Measurements from ENCODE around the gene GLRX.

Gene GLRX

DNA sequence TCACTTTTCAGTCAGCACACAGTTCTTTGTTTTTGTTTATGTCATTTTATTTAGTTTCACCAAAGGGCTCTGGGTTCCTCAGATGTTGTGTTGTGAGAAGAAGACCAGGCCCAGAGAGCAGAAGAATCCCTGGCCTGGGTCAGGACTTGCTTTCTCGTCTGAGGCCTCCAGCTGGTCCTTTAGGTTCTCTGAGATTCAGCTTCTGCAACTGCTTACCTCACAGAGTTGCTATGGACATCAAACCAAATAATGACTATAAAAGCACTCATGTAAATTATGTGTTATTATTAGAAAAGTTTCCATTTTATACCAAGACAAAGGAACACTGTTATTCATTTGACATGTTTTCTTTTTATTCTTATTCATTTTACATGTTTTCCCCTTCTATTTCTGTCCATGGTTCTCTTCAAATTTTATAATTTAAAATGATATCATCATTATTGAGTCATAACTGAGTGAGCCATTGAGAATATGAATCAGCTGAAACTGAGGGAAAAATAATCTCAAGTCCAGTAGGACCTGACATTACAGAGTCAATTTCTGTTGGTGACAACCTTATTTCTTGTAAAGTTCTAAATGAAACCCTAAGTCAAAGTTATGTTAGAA, 44.0 kb upstream of the GLRX start:
- TF ChIP-seq HDGF (IDR thresholded peaks at IDR 0.05; ENCODE audit: borderline replicate concordance) = no peak
- TF ChIP-seq SP1 (IDR thresholded peaks at IDR 0.05) = no peak
- TF ChIP-seq L3MBTL2 (conservative IDR thresholded peaks at IDR 0.05) = no peak
- no peak for TF ChIP-seq TARDBP (IDR thresholded peaks at IDR 0.05)
- no peak for TF ChIP-seq FOXM1 (IDR thresholded peaks at IDR 0.05; ENCODE audit: borderline replicate concordance)
- TF ChIP-seq BHLHE40 (IDR thresholded peaks at IDR 0.05; ENCODE audit: borderline replicate concordance) = no peak
- TF ChIP-seq NFRKB (IDR thresholded peaks at IDR 0.05) = no peak
- TF ChIP-seq SUZ12 (IDR thresholded peaks at IDR 0.05) = no peak
- no peak for TF ChIP-seq ZNF384 (IDR thresholded peaks at IDR 0.05)
- no peak for TF ChIP-seq ELF4 (IDR thresholded peaks at IDR 0.05)
- no peak for TF ChIP-seq LEF1 (IDR thresholded peaks at IDR 0.05; ENCODE audit: borderline replicate concordance)
- no peak for TF ChIP-seq FOXK2 (IDR thresholded peaks at IDR 0.05)
- no peak for TF ChIP-seq ARNT (IDR thresholded peaks at IDR 0.05)
- ChIA-PET CTCF (no interaction called here), POLR2A (no interaction called here)
- no peak for DNase-seq (ENCODE audit: extremely low spot score)

DNA sequence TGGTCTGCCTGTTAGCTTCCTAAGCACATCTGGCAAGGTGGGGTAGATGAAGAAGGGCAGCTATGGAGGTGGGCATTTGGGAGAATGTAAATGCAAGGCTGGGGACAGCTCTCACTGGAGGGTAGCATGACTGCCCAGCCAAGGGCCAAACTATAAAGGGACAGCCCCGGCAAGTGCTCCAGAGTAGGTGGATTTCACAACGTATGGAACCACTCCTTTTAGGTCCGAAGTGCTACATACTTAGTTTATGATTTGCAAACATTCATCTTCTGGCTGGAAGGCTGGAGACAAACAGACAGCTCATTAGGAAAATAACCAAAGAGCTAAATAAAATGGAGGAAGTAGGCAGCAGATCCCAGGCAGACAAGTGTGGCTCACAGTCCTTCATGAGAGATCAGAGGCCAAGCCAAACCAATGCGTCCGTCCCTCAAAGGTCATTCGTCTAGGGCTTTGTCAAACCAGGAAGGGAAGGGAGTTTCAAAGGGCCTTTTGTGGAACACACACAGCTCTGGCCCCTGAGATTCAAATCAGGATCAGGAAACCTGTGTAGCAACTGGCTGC, 42.5 kb upstream of the GLRX start:
- CTCF ChIA-PET = interaction anchor here (0.6 kb wide), 1 partner anchor 12 kb away, joined by 7 read pairs; no protein-coding TSS in a partner anchor
- DNase-seq (ENCODE audit: extremely low spot score) = no peak
- TF ChIP-seq NFRKB (IDR thresholded peaks at IDR 0.05) (no peak), LEF1 (IDR thresholded peaks at IDR 0.05; ENCODE audit: borderline replicate concordance) (no peak), FOXA1 (IDR thresholded peaks at IDR 0.05) (no peak), FOXK2 (IDR thresholded peaks at IDR 0.05) (no peak), SP1 (IDR thresholded peaks at IDR 0.05) (no peak), HDGF (IDR thresholded peaks at IDR 0.05; ENCODE audit: borderline replicate concordance) (no peak), SUZ12 (IDR thresholded peaks at IDR 0.05) (no peak), ELF4 (IDR thresholded peaks at IDR 0.05) (no peak), TARDBP (IDR thresholded peaks at IDR 0.05) (no peak), L3MBTL2 (conservative IDR thresholded peaks at IDR 0.05) (no peak), ARNT (IDR thresholded peaks at IDR 0.05) (no peak), FOXM1 (IDR thresholded peaks at IDR 0.05; ENCODE audit: borderline replicate concordance) (no peak), CTBP1 (IDR thresholded peaks at IDR 0.05; ENCODE audit: borderline replicate concordance) (no peak), ZNF384 (IDR thresholded peaks at IDR 0.05) (no peak)
- TF ChIP-seq, protein P1, sequence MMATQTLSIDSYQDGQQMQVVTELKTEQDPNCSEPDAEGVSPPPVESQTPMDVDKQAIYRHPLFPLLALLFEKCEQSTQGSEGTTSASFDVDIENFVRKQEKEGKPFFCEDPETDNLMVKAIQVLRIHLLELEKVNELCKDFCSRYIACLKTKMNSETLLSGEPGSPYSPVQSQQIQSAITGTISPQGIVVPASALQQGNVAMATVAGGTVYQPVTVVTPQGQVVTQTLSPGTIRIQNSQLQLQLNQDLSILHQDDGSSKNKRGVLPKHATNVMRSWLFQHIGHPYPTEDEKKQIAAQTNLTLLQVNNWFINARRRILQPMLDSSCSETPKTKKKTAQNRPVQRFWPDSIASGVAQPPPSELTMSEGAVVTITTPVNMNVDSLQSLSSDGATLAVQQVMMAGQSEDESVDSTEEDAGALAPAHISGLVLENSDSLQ (IDR thresholded peaks at IDR 0.05) = no peak
- POLR2A ChIA-PET = interaction anchor here (1.0 kb wide), 1 partner anchor 219 kb away, joined by 3 read pairs; the partner anchor contains the start of gene RFESD

DNA sequence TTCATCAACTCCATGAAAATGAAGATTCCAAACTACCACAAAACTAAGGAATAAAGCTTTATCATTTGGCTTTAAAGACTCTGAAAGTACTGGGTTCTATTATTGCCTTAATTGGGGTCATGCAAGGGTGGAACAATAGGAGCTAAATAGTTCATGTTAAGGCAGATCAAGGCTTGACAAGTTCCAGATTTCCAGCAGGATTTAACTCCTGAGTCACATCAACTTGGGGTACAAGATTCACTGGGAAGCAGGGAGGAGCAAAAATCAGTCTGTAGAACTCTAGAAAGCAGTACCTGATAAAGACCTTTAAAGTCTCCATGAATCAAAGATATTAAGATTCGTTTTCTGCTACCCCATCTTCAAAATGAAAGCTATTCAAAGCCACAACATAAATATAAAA, 41.9 kb upstream of the GLRX start:
- DNase-seq (ENCODE audit: extremely low spot score) = no peak
- ChIA-PET CTCF (interaction anchor here (0.6 kb wide), 1 partner anchor 11 kb away, joined by 7 read pairs; no protein-coding TSS in a partner anchor), POLR2A (interaction anchor here (1.0 kb wide), 1 partner anchor 218 kb away, joined by 3 read pairs; the partner anchor contains the start of gene RFESD)
- no peak for TF ChIP-seq NFRKB (IDR thresholded peaks at IDR 0.05)
- TF ChIP-seq FOXK2 (IDR thresholded peaks at IDR 0.05) = no peak
- TF ChIP-seq FOXA1 (IDR thresholded peaks at IDR 0.05) = no peak
- TF ChIP-seq ARNT (IDR thresholded peaks at IDR 0.05) = no peak
- TF ChIP-seq ZNF384 (IDR thresholded peaks at IDR 0.05) = no peak
- TF ChIP-seq LEF1 (IDR thresholded peaks at IDR 0.05; ENCODE audit: borderline replicate concordance) = no peak
- TF ChIP-seq CTBP1 (IDR thresholded peaks at IDR 0.05; ENCODE audit: borderline replicate concordance) = no peak
- TF ChIP-seq ELF4 (IDR thresholded peaks at IDR 0.05) = no peak
- TF ChIP-seq FOXM1 (IDR thresholded peaks at IDR 0.05; ENCODE audit: borderline replicate concordance) = no peak
- TF ChIP-seq L3MBTL2 (conservative IDR thresholded peaks at IDR 0.05) = no peak
- TF ChIP-seq SP1 (IDR thresholded peaks at IDR 0.05) = no peak
- TF ChIP-seq BHLHE40 (IDR thresholded peaks at IDR 0.05; ENCODE audit: borderline replicate concordance) = no peak
- no peak for TF ChIP-seq TARDBP (IDR thresholded peaks at IDR 0.05)

DNA sequence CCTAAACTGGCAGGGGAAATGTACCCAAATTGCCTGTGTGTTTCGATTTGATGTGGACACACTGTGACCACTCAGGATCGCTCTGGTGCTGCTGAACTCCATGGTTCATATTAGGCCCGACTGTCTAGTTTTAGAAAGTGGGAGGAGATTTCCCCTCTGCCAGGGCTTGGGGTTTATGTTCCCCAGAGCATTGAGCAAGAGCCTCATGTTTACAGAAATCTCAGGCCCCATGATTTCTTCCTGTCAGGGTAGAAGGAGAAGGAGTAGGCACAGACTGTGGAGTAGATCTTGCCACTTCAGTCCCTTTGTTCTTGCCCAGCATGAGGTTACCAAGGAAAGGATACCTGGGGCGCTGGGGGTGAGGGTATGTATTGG, 40.8 kb upstream of the GLRX start:
- DNase-seq (ENCODE audit: extremely low spot score) = no peak
- ChIA-PET CTCF (interaction anchor here (1.1 kb wide), 1 partner anchor 11 kb away, joined by 3 read pairs; no protein-coding TSS in a partner anchor), POLR2A (no interaction called here)
- TF ChIP-seq ELF4 (IDR thresholded peaks at IDR 0.05) (no peak), FOXM1 (IDR thresholded peaks at IDR 0.05; ENCODE audit: borderline replicate concordance) (no peak)

DNA sequence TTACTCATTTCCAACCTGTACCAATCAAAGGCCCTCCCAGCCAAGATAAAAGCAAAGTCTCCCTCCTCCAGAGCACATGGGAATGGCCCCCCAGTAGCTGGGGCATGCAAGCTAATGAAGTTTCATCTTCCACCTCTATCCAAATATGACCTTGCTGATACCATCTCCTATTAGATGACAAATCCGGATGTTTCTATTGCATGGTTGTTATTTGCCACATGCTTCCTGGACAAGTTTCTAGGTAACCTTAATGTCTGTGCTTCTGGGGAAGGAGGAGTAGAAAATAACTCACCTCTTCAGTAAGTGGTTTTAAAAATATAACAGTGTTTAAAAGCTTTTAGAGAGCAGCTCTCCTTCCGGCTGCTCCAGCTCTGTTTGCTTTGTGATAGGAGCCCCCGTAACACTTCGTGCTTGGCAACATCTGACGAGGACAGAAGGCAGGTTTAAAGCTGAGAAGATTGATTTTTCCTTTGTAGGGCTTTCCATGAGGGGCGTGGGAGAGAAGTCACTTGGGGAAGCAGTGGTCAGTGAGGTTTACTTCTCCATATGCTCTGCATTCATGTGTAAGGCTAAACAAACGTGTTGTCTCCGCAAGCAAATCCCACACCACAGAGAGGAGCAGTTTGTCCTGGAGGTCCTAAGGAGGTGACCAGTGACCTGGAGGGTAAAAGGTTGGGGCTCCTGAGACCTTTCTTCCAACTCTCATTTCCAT, 40.3 kb upstream of the GLRX start:
- TF ChIP-seq BHLHE40 (IDR thresholded peaks at IDR 0.05; ENCODE audit: borderline replicate concordance) (no peak), NFRKB (IDR thresholded peaks at IDR 0.05) (no peak), L3MBTL2 (conservative IDR thresholded peaks at IDR 0.05) (no peak), FOXM1 (IDR thresholded peaks at IDR 0.05; ENCODE audit: borderline replicate concordance) (no peak), ZNF384 (IDR thresholded peaks at IDR 0.05) (no peak), SUZ12 (IDR thresholded peaks at IDR 0.05) (no peak), HDGF (IDR thresholded peaks at IDR 0.05; ENCODE audit: borderline replicate concordance) (no peak), ARNT (IDR thresholded peaks at IDR 0.05) (no peak), SP1 (IDR thresholded peaks at IDR 0.05) (no peak), TARDBP (IDR thresholded peaks at IDR 0.05) (no peak)
- POLR2A ChIA-PET = interaction anchor here (1.5 kb wide), 1 partner anchor 216 kb away, joined by 7 read pairs; the partner anchor contains the start of gene RFESD
- CTCF ChIA-PET = interaction anchor here (0.6 to 1.3 kb wide), 3 partner anchors 12 to 115 kb away, joined by 3 to 5 read pairs (median 4); no protein-coding TSS in a partner anchor
- DNase-seq (ENCODE audit: extremely low spot score) = no peak

DNA sequence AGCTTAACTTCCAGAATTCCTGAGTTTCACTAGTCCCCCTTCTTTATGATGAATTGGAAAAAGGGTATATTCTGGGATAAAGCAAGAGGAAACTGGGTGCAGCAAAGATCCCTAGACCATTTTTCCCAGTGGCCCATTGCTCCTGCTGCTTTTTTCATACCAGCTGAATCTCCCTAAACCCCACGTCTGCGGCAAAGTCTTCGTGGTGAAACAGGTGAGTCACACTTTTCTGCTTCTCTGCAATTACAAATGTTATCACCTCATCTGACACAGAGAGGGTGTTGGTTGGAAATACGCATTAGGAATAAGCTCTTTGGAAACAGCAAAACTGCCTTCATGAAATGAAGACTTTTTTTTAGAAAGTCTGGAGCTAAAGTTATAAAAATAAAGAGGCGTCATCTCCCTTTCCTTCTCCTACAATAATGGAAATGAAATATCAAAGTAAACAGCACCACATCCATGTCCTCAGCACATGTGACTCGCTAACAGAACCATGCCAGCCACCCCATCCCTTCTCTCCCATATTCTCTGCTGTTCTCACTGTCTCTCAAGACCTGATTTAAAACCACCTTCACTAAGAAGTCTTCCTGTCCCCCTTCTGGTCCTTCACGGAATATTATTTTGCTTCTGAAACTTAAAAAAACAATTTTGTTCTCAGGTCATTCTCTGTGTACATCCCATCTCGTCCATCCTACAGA, 39.5 kb upstream of the GLRX start:
- ChIA-PET CTCF (interaction anchor here (0.6 to 1.3 kb wide), 6 partner anchors 12 to 1268 kb away, joined by 3 to 6 read pairs (median 4); partner anchors contain the start of gene GLRX), POLR2A (interaction anchor here (0.5 to 1.5 kb wide), 2 partner anchors 99 to 215 kb away, joined by 3 to 7 read pairs; partner anchors contain the start of gene RFESD)

More for the DNA sequence above, 39.5 kb upstream of the GLRX start:
- DNase-seq (ENCODE audit: extremely low spot score) = no peak
- TF ChIP-seq SP1 (IDR thresholded peaks at IDR 0.05) (no peak), FOXM1 (IDR thresholded peaks at IDR 0.05; ENCODE audit: borderline replicate concordance) (no peak)
